Activated T-helper 1 cell treated with Interleukin-2 at 50 U/mL for 16 hours (primary cell): Measurements from ENCODE around the gene SPINK4.

Experiments used
- DNase-seq: peaks from one replicate; pipeline ENCODE4 v3.0.0-alpha.2; 2020; ENCODE audit warnings: low read depth

Gene SPINK4, protein sequence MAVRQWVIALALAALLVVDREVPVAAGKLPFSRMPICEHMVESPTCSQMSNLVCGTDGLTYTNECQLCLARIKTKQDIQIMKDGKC

GRCh38 chr9:33239921-33240320 is at the start of gene SPINK4:
Gene SPINK4 (plus strand): TSS chr9:33240167. CDS start chr9:33240209, 42 bp downstream.
- no peak for DNase-seq

DNA sequence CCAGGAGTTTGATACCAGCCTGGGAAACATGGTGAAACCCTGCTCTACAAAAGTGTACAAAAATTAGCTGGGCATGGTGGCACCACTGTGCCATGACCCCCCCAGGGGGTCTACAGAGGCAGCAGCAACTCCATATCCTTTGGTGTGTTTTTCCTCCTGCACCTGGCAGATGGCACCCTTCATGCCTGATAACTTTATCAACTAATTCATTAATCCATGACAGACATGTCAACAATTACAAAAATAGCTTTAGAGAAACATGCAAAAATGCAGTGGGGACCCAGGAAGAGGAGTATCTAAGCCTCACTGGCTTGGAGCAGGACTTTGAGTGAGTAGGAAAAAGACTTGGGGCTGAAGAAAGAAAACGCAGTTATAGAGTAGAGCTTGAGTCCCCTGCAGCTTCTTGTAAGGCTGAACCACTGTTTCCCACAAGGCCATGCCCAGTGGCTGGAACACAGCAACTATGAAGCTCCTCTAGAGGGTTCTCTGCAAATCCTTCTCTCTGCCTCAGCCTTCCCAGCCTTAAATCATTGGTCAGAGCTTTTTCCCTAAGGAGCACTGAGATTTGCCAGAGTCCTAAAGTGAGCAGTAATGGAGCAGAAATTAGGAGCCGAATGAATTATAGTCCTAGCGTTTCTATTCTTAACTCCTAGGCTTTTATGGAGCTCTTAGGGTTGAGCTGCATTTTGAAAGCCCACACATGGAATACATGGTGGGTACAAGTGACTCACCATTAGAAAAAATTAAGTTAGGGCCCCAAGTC is 47.3 kb upstream of the SPINK4 start:
- no peak for DNase-seq

GRCh38 chr9:33193818-33194217 is 46.1 kb upstream of the SPINK4 start:
- no peak for DNase-seq

DNA sequence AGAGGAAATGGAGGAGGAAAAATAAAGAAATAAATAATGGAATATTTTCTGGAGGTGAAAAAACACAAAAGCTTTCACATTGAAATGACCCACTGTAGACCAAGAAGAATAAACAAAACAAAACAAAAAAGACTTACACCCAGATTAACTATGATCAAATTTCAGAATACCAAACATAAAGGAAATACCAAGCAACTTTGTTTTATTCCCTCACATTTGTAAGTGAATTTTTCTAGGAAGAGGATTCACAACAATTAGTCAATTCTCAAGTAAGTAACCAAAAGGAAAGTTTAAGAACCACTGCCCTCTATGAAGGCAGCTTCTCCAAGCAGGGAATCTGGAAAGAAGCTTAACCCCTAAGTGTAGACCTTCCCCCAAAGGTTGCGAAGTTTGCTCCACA is 43.2 kb upstream of the SPINK4 start:
- DNase-seq: no peak

DNA sequence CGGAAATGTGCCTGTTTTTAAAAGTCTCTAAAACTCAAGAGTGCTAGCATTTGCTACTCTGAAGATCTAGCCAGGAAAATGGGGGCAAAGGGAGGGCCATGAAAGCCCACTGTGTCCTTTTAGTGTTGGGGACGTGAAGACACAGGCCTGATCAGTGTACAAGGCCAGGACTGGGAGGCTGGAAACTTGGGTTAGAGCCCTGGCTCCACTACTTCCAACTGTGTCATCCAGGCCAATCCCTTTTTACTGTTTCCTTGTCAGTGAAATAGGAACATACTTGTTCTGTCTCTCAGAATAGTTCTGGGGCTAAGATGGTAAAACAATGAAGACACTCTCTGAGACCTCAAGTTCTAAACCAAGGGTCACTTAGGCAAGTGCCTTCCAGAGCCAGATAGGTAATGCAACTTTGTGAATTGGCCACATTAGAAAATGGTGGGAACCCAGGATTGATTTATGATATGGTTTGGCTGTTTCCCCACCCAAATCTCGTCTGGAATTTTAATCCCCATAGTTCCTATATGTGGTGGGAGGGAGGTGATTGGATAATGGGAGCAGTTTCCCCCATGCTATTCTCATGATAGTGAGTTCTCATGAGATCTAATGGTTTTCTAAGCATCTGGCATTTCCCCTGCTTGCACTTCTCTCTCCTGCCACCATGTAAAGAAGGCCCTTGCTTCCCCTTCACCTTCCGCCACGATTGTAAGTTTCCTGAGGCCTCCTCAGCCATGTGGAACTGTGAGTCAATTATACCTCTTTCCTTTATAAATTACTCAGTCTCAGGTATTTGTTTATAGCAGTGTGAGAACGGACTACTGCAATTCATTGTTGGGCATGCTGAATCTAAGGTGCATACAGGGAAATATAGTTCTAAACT is 42.5 kb upstream of the SPINK4 start:
- DNase-seq: no peak

- no peak for DNase-seq
Observed at GRCh38 chr9:33198165-33198564, 41.8 kb upstream of the SPINK4 start.

DNA sequence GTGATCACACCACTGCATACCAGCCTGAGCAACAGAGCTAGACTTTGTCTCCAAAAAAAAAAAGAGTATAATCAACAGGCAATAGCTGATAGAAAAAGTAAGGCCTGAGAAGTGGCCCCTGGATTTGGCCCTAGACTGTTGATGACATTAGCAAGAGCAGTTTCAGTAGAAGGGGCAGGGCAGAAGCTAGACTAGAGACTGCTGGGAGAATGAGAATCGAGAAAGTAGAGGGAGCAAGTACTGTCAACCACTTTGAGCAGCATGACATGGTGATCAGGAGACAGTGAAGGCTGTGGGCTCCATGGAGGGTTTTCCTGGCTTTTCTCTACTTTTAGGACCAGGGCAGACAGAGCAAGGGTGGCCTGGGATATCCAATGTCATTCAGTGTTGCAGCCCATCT is 37.9 kb upstream of the SPINK4 start:
- no peak for DNase-seq

- DNase-seq: no peak
Observed at GRCh38 chr9:33202552-33203201, 37.3 kb upstream of the SPINK4 start.

GRCh38 chr9:33209394-33209793 is 30.6 kb upstream of the SPINK4 start:
- DNase-seq: no peak

DNA sequence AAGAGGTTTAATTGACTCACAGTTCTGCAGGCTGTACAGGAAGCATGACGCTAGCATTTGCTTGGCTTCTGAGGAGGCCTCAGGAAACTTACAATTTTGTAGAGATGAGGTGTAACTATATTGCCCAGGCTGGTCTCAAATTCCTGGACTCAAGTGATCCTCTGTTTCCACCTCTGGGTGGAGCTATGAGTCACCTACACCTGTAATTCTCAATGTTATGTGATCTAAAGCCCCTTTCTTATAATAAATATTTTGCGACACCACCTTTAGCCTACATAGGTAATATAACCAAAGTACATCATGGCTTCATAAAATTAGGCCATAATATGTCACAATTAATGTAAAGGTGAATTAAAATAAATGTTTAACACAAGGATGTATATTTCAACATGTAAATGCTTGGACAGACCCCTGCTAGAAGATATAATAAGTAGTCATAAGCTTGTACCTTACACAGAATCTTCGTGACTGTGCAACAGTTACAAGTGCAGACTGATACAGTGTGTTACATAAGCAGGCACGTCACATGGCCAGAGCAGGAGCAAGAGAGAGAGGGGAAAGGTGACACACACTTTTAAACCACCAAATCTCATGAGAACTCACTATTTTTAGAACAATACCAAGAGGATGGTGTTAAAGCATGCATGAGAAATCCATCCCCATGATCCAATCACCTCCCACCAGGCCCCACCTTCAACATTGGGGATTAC is 29.8 kb upstream of the SPINK4 start:
- DNase-seq: no peak

DNA sequence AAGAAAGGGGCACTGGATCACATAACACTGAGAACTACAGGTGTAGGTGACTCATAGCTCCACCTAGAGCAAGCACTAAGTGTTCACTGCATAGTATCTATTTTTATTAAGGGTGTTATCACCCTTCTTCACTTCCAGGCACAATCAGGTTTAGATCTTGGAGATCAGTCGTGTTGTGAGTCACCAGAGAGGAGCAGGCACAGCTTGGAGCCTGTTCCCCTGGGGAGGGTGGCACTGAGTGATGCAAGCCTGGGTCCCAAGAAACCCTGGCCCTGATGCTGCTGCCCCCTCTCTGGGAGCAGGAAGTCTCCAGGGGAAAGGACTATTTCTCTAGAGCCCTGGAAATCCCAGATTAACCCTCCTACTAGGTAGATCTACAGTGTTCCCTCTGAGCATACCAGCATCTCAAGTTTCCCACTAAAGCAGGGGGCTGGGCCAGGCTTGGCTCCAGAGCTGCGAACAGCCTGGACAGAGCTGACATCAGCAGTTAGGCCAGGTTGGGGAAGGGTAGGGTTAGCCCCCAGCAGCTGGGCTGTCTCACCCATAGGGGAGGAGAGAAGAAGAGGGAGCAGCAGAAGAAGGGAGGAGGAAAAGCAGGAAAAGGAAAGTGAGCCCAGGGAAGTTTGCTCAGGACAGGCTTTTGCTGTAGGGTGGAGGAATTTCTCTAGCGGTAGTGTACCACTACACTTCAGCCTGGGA is 28.1 kb upstream of the SPINK4 start:
- no peak for DNase-seq

GRCh38 chr9:33220681-33221567 is 19.0 kb upstream of the SPINK4 start:
- no peak for DNase-seq

- DNase-seq: no peak
Observed at GRCh38 chr9:33221568-33221884, 18.4 kb upstream of the SPINK4 start.

DNA sequence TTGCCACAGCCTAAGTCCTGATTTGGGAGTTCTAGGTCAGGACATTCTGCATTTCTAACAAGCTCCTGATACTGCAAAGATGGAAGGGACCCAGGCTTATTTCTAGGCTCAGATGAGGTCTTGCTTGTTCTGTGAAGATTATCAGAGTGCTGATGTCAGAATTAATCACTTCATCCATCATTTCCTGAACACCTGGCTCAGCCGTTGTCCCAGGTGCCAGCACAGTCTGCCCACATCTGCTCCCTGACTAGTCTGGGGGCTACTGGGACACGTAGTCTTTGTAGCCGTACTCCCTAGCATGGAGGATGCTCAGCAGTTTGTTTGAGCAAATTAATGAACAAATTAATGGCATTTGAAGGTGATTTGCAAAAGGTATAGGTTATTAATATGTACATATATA is 17.9 kb upstream of the SPINK4 start:
- no peak for DNase-seq

GRCh38 chr9:33223696-33224095 is 16.3 kb upstream of the SPINK4 start:
- no peak for DNase-seq

GRCh38 chr9:33225319-33226147 is 14.4 kb upstream of the SPINK4 start:
- peak; percentile 38 for DNase-seq

DNA sequence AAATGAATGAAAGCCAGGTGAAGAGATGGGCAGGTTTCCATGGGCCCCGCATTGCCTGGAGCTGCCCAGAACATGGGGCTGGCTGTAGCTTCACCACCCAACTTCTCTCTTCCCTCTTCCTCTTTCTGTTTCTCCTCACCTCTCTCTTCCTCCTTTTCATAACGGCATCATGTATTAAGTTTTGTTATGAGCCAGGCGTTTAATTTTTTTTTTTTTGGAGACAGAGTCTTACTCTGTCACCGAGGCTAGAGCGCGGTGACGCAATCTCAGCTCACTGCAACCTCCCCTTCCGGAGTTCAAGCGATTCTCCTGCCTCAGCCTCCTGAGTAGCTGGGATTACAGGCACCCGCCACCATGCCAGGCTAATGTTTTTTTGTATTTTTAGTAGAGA is 13.0 kb upstream of the SPINK4 start:
- DNase-seq: no peak

DNA sequence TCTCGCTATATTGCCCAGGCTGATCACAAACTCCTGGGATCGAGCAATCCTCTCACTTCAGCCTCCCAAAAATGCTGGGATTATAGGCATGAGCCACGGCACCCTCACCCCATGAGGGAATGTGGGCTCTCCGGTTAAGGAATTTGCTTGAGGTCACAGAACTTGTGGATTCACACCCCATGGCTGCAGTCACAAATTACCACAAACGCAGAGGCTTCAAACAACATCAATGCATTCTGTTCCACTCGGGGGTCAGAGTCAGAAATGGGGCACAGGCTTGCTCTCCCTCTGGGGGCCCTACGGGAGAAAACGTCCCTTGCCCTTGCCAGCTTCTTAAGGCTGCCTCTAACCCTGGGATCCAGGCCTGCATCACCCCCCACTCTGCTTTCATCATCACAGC is 12.2 kb upstream of the SPINK4 start:
- no peak for DNase-seq

GRCh38 chr9:33228606-33229005 is 11.4 kb upstream of the SPINK4 start:
- DNase-seq: no peak
